Pancreas (tissue), 10 donors: Measurements from ENCODE around the gene LSR. TPM values are rescaled to one million over a fixed set of nuclear protein-coding genes. Genes with fewer than 3 reads are reported as not detected.
"Not testable (repeated sequence)": the region's sequence is repeated elsewhere in the genome, so short reads cannot be mapped to it uniquely, and the experiment has no call there.

Experiments
- ATAC-seq, 4 donors: fragments of 200-7000 bp; cut with Tn5 transposase; one replicate each; pipeline versions ENCODE4 v1.8.0 to v1.9.1; 2020; ENCODE audit warnings: mild to moderate bottlenecking in 4 of 4, moderate library complexity in 4 of 4
- DNase-seq, 6 donors: peaks; one replicate each; pipeline ENCODE4 v3.0.0-alpha.2; 2020
- FAIRE-seq: peaks from 2 replicates; lab custom pipeline; 2012; peaks lifted over from hg19 to GRCh38; lab: Jason Lieb, UNC
- H3K27ac ChIP-seq, 4 donors: fragments of 200-600 bp; sonication (generic); 1 replicate in 3 of 4; 2 replicates in 1 of 4; pipeline versions ENCODE4 v1.5.0 to v1.8.0; 2020
- H3K27me3 ChIP-seq, 4 donors: fragments of 200-600 bp; one replicate each; pipeline ENCODE4 v1.8.0; 2021
- H3K36me3 ChIP-seq, 3 donors: fragments of 200-600 bp; sonication (generic) in 1 of 3; one replicate each; pipeline versions ENCODE4 v1.5.0 to v1.8.0; 2020 to 2021
- H3K4me1 ChIP-seq, 3 donors: fragments of 200-600 bp; one replicate each; pipeline ENCODE4 v1.8.0; 2021
- H3K4me3 ChIP-seq, 4 donors: fragments of 200-600 bp; sonication (generic) in 2 of 4; one replicate each; pipeline versions ENCODE4 v1.5.0 to v1.8.0; 2020 to 2021
- H3K9me3 ChIP-seq, 4 donors: fragments of 200-600 bp; one replicate each; pipeline ENCODE4 v1.8.0; 2021
- CTCF ChIP-seq, 4 donors: fragments of 200-600 bp; sonication (generic) in 3 of 4; IDR thresholded peaks; one replicate each; pipeline versions ENCODE4 v1.5.0 to v1.8.0; 2021; ENCODE audit warnings: antibody characterized with exemption in 4 of 4
- WGBS, 2 donors: extraction: QIAGEN DNeasy Blood & Tissue Kit; methylation state at CpG; one replicate each; pipeline ENCODE4 v1.1.7; 2013; 5-methylcytosine and 5-hydroxymethylcytosine counted together
- intact Hi-C, 3 donors: fragments of 100-400 bp; cut with DNase I; formaldehyde crosslinking; loops; one replicate each; pipeline versions ENCODE4 v1.11.1 to v1.14.2; 2022
- polyA plus RNA-seq, 2 donors: library from polyadenylated mRNA; stranded (reverse); fragments of 200-250 nt; gene quantifications; one replicate each; pipeline ENCODE4 v1.2.3, GENCODE V29; 2013
- total RNA-seq, 6 donors: library from RNA; stranded (reverse); fragmentation: NEBNext Ultra II Directional in 4 of 6; extraction: Animal tissue kit (Norgen Biotek cat#: 25700) in 4 of 6; gene quantifications; one replicate each; pipeline versions ENCODE4 v1.2.1 to v1.2.4, GENCODE V29; 2021 to 2023
- donor health status: healthy with polysubstance abuse.
- donor health status: DM: no; HTN: no; CAD: no; lungs with moderate emphysema.
- donor health status: DM: no; HTN: no; CAD: no.
- donor health status: control.
- donor health status: control.
- donor health status: Bipolar disorder and iron deficiency.
- donor health status: DM: yes; HTN: yes; CAD: no.
- donor health status: DM: no; HTN: no; CAD: no.
- donor health status: DM: no; HTN: no; CAD: no.
- donor health status: DM: yes; HTN: yes; CAD: no.

LSR gene
- total and polyA plus RNA-seq, 8 donors, result 46.1 to 103 (median 66.9) TPM

GRCh38 chr19:35284153-35285094 is 35.6 kb downstream of the LSR start:
- ATAC-seq (no peak), DNase-seq (no peak), FAIRE-seq (no peak)
- no peaks in the 10 kb centered on the region for H3K9me3 ChIP-seq
- H3K4me1 ChIP-seq, result peaks cover 0 to 10% (median 0%) of the 10 kb centered on the region in 3 donors
- WGBS, 2 donors, result 83 to 87% methylated on average over 17 of the region's 17 CpGs
- no peak for TF ChIP-seq CTCF (IDR thresholded peaks at IDR 0.05)
- intact Hi-C loops, result no loop called here
- H3K27ac ChIP-seq, result no peak overlapping the region
- H3K4me3 ChIP-seq, result no peak overlapping the region
- H3K27me3 ChIP-seq, result no peaks in the 10 kb centered on the region
- H3K36me3 ChIP-seq, result peaks cover 0 to 1% (median 0%) of the 10 kb centered on the region in 3 donors

- H3K27ac ChIP-seq, result no peak overlapping the region
- 53 to 58% methylated on average over 1 of the region's 1 CpG for WGBS, 2 donors
- ATAC-seq (no peak), FAIRE-seq (no peak), DNase-seq (no peak)
- H3K4me1 ChIP-seq, result peaks cover 0 to 8% (median 0%) of the 10 kb centered on the region in 3 donors
- H3K27me3 ChIP-seq, result no peaks in the 10 kb centered on the region
- no peaks in the 10 kb centered on the region for H3K36me3 ChIP-seq
- no peak overlapping the region for H3K4me3 ChIP-seq
- intact Hi-C loops, result no loop called here
- H3K9me3 ChIP-seq, result no peaks in the 10 kb centered on the region
- no peak for TF ChIP-seq CTCF (IDR thresholded peaks at IDR 0.05)
These were observed 36.3 kb downstream of the LSR start for GRCh38 chr19:35285095-35285449.

- H3K9me3 ChIP-seq, FAIRE-seq, DNase-seq, H3K4me1 ChIP-seq, intact Hi-C loops, H3K4me3 ChIP-seq, ATAC-seq, H3K27ac ChIP-seq, H3K27me3 ChIP-seq, H3K36me3 ChIP-seq: not testable (repeated sequence)
- WGBS, 2 donors, result 83 to 97% methylated on average over 3 of the region's 3 CpGs
These were observed 36.7 kb downstream of the LSR start for GRCh38 chr19:35285465-35285864.

GRCh38 chr19:35286101-35286500 is 37.3 kb downstream of the LSR start:
- H3K4me1 ChIP-seq, H3K27ac ChIP-seq, FAIRE-seq, H3K4me3 ChIP-seq, intact Hi-C loops, H3K36me3 ChIP-seq, H3K27me3 ChIP-seq, DNase-seq, H3K9me3 ChIP-seq, ATAC-seq: not testable (repeated sequence)
- 81 to 85% methylated on average over 5 of the region's 5 CpGs for WGBS, 2 donors

GRCh38 chr19:35287713-35288112 is 38.9 kb downstream of the LSR start:
- DNase-seq (no peak), FAIRE-seq (no peak), ATAC-seq (no peak)
- Histone ChIP-seq H3K36me3 (no peaks in the 10 kb centered on the region), H3K4me1 (no peaks in the 10 kb centered on the region), H3K27ac (no peak overlapping the region), H3K27me3 (no peaks in the 10 kb centered on the region), H3K9me3 (no peaks in the 10 kb centered on the region), H3K4me3 (no peak overlapping the region)
- no peak for TF ChIP-seq CTCF (IDR thresholded peaks at IDR 0.05)
- WGBS, 2 donors, result 86 to 89% methylated on average over 9 to 10 of the region's 10 CpGs
- intact Hi-C loops, result no loop called here

- Histone ChIP-seq H3K36me3 (no peaks in the 10 kb centered on the region), H3K4me3 (no peak overlapping the region), H3K4me1 (no peaks in the 10 kb centered on the region), H3K27ac (no peak overlapping the region), H3K27me3 (no peaks in the 10 kb centered on the region), H3K9me3 (no peaks in the 10 kb centered on the region)
- TF ChIP-seq CTCF (IDR thresholded peaks at IDR 0.05), result no peak
- 59 to 73% methylated on average over 2 of the region's 2 CpGs for WGBS, 2 donors
- no peak for ATAC-seq
- no peak for DNase-seq
- intact Hi-C loops, result no loop called here
- no peak for FAIRE-seq
These were observed 39.5 kb downstream of the LSR start for GRCh38 chr19:35288331-35288730.
